ENCODE data around the gene DAPK1. TPM values are rescaled to one million over a fixed set of nuclear protein-coding genes. Genes with fewer than 3 reads are reported as not detected.

The DAPK1 gene
- total RNA-seq, 2 experiments from 2014 or later = 1.6 to 1.9 TPM

DNA sequence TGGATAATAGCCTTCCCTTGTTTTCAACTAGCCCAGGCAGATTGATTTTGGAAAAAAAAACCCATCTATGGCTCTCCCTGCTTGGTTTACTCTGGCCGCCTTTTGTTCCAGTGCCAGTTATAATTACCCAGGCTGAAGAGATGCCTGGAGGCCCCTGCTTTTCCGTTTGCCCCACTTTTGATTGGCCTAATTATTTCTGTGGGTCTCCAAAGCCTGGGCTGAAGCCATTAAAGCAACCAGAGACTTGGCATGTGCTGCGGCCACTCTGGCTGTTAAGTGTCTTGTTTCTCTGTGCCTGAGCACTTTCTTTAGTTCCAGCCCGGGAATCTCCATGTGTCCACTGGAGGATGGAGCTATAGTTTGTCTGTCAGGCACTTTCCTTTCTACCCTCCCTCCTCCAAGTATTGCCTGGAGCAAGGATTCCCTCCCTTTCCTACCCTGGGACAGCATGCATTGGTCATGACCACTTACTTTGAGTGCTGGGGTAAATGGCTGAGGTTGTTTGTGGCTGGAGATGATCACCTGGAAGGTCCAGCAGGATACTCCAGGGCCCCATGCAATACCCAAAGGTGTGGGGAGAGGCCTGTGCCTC, 123.2 kb downstream of the DAPK1 start:
- no peak for DNase-seq
- Mint-ChIP-seq H3K36me3 (no peaks in the 10 kb centered on the region), H3K4me3 (no peak overlapping the region), H3K27ac (no peak overlapping the region), H3K9me3 (no peaks in the 10 kb centered on the region), H3K27me3 (no peaks in the 10 kb centered on the region), H3K4me1 (no peaks in the 10 kb centered on the region)

DNA sequence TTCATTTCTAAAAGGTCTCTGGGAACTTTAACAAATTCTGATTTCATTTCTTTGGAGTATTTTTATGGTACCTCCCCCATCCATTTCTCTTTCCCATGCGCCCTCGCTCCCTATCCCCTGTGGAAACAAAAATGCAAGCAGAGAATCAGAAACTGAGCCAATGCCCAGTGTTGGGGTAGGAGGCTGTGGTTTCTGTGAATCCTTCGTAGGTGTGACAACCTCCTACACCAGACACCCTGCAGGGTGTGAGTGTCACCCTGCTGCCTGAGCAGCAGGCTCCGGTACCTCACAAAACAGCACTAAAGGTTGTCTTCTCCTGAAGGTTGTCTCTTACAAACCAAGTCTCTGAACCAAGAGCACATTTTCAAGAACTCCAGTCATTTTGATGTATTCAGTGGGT, 124.4 kb downstream of the DAPK1 start:
- Mint-ChIP-seq H3K27ac (no peak overlapping the region), H3K4me3 (no peak overlapping the region), H3K9me3 (no peaks in the 10 kb centered on the region), H3K27me3 (no peaks in the 10 kb centered on the region), H3K36me3 (no peaks in the 10 kb centered on the region), H3K4me1 (no peaks in the 10 kb centered on the region)
- DNase-seq = no peak

GRCh38 chr9:87622923-87623322, 125.3 kb downstream of the DAPK1 start:
- Mint-ChIP-seq H3K4me1 (no peaks in the 10 kb centered on the region), H3K4me3 (no peak overlapping the region), H3K9me3 (no peaks in the 10 kb centered on the region), H3K27ac (no peak overlapping the region), H3K36me3 (no peaks in the 10 kb centered on the region), H3K27me3 (no peaks in the 10 kb centered on the region)
- DNase-seq = no peak

DNA sequence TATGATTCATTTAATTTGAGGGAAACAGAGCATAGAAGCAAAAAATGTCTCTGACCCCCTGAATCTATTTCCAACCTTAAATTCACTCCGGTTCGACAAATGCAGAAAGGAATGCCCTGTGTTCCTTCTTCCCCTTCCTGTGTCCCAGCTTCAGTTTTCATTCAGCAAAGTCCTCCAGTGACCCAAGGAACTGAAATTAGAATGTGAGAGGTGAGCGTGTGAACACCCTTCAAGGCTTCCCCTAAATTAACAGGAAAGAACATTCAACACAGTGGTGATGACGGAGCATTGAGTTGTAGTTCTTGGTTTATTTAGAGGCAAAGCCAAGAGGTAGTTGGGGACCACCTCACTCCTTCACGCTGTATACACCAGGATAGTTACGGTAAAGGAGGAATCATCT, 130.7 kb downstream of the DAPK1 start:
- Mint-ChIP-seq H3K36me3 (no peaks in the 10 kb centered on the region), H3K9me3 (no peaks in the 10 kb centered on the region), H3K27ac (no peak overlapping the region), H3K27me3 (no peaks in the 10 kb centered on the region), H3K4me3 (no peak overlapping the region), H3K4me1 (no peaks in the 10 kb centered on the region)
- no peak for DNase-seq

- Mint-ChIP-seq H3K27me3 (no peaks in the 10 kb centered on the region), H3K9me3 (no peaks in the 10 kb centered on the region), H3K4me1 (no peaks in the 10 kb centered on the region), H3K4me3 (no peak overlapping the region), H3K27ac (no peak overlapping the region), H3K36me3 (no peaks in the 10 kb centered on the region)
- DNase-seq = no peak
Measured at GRCh38 chr9:87629104-87629503, 131.4 kb downstream of the DAPK1 start.

GRCh38 chr9:87630266-87630665, 132.6 kb downstream of the DAPK1 start:
- Mint-ChIP-seq H3K36me3 (no peaks in the 10 kb centered on the region), H3K4me1 (no peaks in the 10 kb centered on the region), H3K4me3 (no peak overlapping the region), H3K27ac (no peak overlapping the region), H3K27me3 (no peaks in the 10 kb centered on the region), H3K9me3 (no peaks in the 10 kb centered on the region)
- no peak for DNase-seq

- DNase-seq = no peak
- no peaks in the 10 kb centered on the region for H3K9me3 Mint-ChIP-seq
- no peaks in the 10 kb centered on the region for H3K36me3 Mint-ChIP-seq
- H3K4me1 Mint-ChIP-seq = no peaks in the 10 kb centered on the region
- H3K27ac Mint-ChIP-seq = no peak overlapping the region
- no peaks in the 10 kb centered on the region for H3K27me3 Mint-ChIP-seq
- H3K4me3 Mint-ChIP-seq = no peak overlapping the region
Measured at GRCh38 chr9:87630846-87631245, 133.2 kb downstream of the DAPK1 start.

DNA sequence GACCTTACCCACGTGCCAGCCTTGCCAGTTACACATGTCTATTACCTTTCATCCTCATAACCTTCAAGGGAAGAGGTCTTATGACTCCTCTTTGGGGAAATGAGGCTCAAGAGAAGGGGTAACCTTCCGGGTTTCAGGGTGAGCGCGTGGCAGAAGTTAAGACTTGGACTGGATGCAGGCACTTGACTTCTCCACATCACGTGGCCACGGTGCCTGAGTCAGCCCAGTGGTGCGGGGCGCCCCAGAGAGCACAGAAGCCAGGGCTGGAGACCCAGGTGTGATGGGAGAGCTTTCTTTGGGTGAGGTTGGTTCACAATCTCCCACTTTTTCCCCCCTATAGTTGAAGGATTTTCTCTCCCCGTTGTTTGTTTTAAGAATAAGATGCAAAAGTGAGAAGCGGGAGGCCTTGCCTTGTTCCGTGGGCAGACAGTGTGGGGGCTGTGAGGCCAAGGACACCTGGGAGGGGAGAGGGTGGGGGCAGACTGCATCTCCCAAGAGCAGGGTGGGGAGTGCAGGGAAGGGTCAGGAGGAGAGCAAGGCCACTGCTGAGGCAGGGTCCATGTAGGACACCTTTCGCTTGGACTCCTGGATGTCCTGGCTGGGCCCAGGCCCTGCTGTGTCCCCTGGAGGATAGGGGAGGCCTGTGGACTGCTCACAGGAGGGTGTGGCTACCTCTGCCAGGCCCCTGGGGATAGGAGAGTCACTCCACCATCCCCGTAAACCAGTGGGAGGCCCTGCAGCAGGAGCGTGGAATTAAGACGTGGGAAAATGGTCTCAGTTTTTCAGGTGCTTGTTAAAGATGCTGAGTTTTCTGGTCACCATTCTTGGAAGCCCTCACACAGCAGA, 138.2 kb downstream of the DAPK1 start:
- no peak overlapping the region for H3K27ac Mint-ChIP-seq
- no peaks in the 10 kb centered on the region for H3K9me3 Mint-ChIP-seq
- no peak overlapping the region for H3K4me3 Mint-ChIP-seq
- no peaks in the 10 kb centered on the region for H3K27me3 Mint-ChIP-seq
- no peaks in the 10 kb centered on the region for H3K4me1 Mint-ChIP-seq
- DNase-seq = no peak
- H3K36me3 Mint-ChIP-seq = no peaks in the 10 kb centered on the region

- no peak for DNase-seq
- H3K27me3 Mint-ChIP-seq = no peaks in the 10 kb centered on the region
Measured at GRCh38 chr9:87638292-87638691, 140.6 kb downstream of the DAPK1 start.

GRCh38 chr9:87639949-87640348, 142.3 kb downstream of the DAPK1 start:
- Mint-ChIP-seq H3K27ac (no peak overlapping the region), H3K27me3 (no peaks in the 10 kb centered on the region), H3K4me3 (no peak overlapping the region), H3K9me3 (no peaks in the 10 kb centered on the region), H3K4me1 (no peaks in the 10 kb centered on the region), H3K36me3 (no peaks in the 10 kb centered on the region)
- DNase-seq = no peak

More at GRCh38 chr9:87638292-87638691, 140.6 kb downstream of the DAPK1 start:
- H3K9me3 Mint-ChIP-seq = no peaks in the 10 kb centered on the region
- H3K4me3 Mint-ChIP-seq = no peak overlapping the region
- H3K36me3 Mint-ChIP-seq = no peaks in the 10 kb centered on the region
- no peaks in the 10 kb centered on the region for H3K4me1 Mint-ChIP-seq
- no peak overlapping the region for H3K27ac Mint-ChIP-seq

DNA sequence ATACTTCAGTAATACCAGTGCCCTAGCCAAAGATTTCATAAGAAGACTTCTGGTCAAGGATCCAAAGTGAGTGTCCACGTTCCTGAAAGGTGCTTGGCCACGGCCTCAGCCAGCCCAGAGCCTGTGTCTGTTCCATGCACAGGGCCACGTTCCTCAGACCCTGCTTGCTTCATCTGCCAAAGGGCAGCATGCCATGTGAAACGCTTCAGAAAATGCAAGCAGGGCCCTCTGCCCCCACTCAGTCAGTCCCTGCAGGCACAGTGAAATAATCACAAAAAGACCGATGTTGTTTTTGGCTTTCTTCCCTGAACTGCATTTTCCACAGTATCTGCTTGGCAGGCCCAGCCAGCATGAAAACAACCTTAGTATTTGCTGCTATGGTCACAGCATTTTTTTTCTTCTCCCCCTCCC, 142.7 kb downstream of the DAPK1 start:
- Mint-ChIP-seq H3K4me3 (no peak overlapping the region), H3K9me3 (no peaks in the 10 kb centered on the region), H3K27me3 (no peaks in the 10 kb centered on the region), H3K27ac (no peak overlapping the region), H3K4me1 (no peaks in the 10 kb centered on the region), H3K36me3 (no peaks in the 10 kb centered on the region)
- DNase-seq = no peak

DNA sequence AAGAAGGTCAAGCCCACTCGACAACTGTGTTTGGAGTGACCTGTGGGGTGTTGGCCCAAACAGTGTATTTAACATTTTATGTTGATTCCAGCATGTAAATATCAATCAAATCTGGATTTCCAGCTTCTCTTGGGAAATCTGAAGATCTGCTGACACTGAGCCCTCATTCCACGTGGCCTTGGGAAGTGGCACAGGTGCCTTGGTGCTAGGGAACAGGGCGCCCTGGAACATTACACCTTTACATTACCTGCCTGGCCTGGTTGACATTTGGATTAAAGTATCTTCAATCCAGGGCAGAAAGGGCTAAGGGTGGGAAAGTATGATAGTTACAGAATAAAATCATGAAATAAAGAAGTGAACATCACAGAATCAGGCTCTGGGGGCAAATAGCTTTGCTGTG, 143.4 kb downstream of the DAPK1 start:
- Mint-ChIP-seq H3K4me1 (no peaks in the 10 kb centered on the region), H3K4me3 (no peak overlapping the region), H3K27me3 (no peaks in the 10 kb centered on the region), H3K36me3 (no peaks in the 10 kb centered on the region), H3K27ac (no peak overlapping the region), H3K9me3 (no peaks in the 10 kb centered on the region)
- DNase-seq = no peak

- no peak for DNase-seq
- no peaks in the 10 kb centered on the region for H3K9me3 Mint-ChIP-seq
- H3K36me3 Mint-ChIP-seq = no peaks in the 10 kb centered on the region
- H3K27me3 Mint-ChIP-seq = no peaks in the 10 kb centered on the region
- H3K4me1 Mint-ChIP-seq = no peaks in the 10 kb centered on the region
- H3K27ac Mint-ChIP-seq = no peak overlapping the region
- no peak overlapping the region for H3K4me3 Mint-ChIP-seq
Measured at GRCh38 chr9:87642330-87643106, 144.9 kb downstream of the DAPK1 start.

DNA sequence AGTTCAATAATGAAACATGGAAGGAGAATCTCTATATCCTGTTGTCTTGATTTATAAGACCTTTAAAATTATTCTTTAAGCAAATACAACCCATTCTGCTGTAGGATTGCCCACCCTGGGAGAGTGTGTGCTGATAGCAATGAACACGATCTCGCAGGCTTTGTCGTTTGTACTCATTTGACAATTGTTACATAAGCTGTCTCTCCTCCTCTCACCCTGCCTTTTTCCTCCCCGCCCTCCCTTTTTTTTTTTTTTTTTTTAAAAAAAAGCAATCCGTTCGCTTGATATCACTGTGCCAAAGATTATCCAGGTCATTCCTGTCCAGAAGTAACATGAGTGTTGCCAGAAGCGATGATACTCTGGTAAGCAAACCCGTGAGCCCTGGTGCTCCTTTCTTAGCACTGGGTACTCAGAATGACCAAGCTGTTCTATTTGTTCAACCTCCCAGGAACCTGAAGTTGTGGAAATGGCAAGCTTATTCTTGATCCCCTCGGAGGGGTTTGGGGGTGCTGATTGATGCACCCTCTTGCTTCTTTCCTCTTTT, 145.5 kb downstream of the DAPK1 start:
- H3K9me3 Mint-ChIP-seq = no peaks in the 10 kb centered on the region
- no peaks in the 10 kb centered on the region for H3K27me3 Mint-ChIP-seq
- H3K4me1 Mint-ChIP-seq = no peaks in the 10 kb centered on the region
- DNase-seq = no peak
- no peak overlapping the region for H3K4me3 Mint-ChIP-seq
- H3K27ac Mint-ChIP-seq = no peak overlapping the region
- H3K36me3 Mint-ChIP-seq = no peaks in the 10 kb centered on the region
